HG02970 (cell line): Measurements from ENCODE around the gene CERS4.
"Not testable (repeated sequence)": the region's sequence is repeated elsewhere in the genome, so short reads cannot be mapped to it uniquely, and the experiment has no call there.

ENCODE experiments used
- ATAC-seq: cut with Tn5 transposase; IDR thresholded peaks from one replicate; pipeline ENCODE4 v1.9.1; 2021; ENCODE audit warnings: mild to moderate bottlenecking, moderate library complexity, moderate number of reproducible peaks; ENCODE audit not compliant: unreplicated experiment, low FRiP score

CERS4 gene

DNA sequence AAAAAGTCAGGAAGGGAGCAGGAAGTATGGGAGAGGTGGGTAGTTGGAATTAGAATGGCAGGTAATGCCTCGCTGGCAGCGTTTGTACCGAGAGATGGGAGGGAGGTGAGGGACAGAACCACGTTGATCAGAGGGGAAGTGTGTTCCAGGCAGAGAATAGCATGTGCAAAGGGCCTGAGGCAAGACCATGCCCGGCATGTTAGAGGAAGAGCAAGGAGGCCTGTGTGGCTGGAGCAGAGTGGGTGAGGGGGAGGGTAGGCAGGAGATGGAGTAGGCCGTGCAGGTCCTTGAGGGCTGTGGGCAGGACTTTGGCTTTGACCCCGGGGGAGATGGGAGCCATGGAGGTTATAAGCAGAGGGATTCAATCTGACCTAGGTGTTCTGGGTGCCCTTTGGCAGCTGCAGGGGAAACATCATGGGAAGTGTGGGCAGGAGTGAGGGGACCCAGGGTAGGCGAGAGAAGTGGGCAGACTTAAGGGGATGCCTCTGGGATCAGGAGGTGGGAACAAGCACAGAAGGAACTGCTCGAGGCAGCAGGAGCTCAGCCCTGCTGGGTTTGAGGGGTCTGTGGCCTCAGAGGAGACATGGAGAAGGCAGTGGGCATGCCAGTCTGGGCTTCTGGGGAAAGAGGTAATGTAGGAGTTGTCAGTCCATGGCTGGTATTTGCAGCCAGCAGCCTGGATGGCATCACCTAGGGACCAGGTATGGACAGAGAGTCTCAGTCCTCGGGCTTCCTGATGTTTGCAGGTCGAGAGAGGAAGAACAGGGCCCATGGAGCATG is 50.2 kb downstream of the CERS4 start:
- ATAC-seq = no peak

DNA sequence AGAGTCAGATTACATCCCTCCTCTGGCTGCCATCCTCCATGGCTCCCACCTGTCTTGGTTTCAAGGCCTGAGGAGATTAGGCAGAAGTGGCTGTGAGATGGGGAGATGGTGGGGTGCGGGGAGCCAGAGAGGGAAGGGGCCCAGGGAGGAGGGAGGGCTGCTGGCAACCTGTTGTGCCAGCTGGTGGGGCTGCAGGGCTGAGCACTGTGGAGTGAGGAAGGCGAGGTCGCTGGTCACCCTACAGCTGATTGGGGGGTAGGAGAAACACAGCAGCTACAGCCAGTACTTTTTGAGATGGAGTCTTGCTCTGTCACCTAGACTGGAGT is 50.7 kb downstream of the CERS4 start:
- no peak for ATAC-seq

DNA sequence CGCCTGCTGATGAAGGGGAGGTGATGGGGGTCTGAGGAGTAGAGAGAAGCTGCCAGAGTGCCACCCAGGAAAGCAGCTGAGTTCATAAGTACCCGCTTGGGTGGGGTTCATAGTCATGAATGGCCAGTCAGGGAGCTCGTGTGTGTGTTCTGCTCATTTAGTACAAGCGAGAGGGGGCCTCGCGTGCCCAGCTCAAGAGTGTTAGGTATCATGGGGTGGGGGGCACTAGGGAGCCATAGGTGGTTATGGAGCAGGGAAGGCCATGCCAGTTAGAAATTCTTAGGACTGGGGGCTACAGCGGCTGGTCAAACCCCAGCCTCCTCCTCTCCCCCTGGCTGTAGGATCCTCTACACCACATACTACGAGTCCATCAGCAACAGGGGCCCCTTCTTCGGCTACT is 52.2 kb downstream of the CERS4 start:
- no peak for ATAC-seq

DNA sequence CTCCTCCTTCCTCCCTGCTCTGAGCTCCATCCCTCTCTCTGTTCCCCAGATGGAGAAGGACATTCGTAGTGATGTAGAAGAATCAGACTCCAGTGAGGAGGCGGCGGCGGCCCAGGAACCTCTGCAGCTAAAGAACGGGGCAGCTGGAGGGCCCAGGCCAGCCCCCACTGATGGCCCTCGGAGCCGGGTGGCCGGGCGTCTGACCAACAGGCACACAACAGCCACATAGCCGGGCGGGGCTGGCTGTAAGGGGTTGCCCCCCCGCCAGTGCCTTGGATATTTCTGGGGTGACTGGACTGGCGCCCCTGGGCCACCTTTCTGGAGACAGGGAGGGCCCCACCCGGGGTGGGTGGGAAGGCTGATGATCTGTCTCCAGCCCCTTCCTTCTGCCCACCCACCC is 52.7 kb downstream of the CERS4 start:
- no peak for ATAC-seq

DNA sequence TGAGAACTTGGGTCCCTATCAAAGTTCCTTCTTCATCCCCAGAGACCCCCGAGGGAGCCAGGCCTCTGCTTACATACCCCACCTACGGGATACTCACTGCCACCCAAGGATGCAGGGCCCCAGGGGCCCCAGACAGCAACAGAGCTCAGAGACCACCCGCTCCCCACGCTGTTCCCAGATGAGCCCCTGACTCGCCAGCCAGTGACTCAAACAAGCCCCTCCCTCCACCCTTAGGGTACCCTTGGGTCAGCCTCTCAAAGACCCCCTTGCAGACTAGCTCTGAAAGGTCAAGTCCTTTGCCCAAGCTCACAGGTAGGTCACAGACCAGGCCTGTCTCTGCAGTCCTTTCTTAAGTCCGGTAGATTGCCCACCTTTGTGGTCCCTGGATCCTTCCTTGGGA is 53.3 kb downstream of the CERS4 start:
- ATAC-seq = no peak

DNA sequence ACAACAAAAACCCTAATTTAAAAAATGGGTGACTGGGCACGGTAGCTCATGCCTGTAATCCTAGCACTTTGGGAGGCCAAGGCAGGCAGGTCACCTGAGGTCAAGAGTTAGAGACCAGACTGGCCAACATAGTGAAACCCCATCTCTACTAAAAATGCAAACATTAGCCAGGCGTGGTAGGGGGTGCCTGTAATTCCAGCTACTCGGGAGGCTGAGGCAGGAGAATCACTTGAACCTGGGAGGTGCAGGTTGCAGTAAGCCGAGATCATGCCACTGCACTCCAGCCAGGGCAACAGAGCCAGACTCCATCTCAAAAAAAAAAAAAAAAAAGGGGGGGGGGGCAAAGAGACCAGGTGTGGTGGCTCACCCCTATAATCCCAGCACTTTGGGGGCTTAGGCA is 55.1 kb downstream of the CERS4 start:
- not testable (repeated sequence) for ATAC-seq

DNA sequence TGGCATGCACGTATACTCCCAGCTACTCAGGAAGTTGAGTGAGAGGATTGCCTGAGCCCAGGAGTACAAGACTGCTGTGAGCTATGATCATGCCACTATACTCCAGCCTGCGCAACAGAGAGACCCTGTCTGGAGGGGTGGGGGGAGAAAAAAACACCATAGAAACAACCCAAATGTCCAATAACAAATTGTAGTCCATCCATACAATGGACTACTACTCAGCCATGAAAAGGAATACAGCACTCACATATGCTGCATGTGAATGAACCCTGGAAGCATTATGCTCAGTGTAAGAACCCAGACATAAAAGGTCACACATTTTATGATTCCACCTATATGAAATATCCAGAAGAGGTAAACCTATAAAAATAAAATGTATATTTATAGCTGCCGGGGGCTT is 56.7 kb downstream of the CERS4 start:
- no peak for ATAC-seq

DNA sequence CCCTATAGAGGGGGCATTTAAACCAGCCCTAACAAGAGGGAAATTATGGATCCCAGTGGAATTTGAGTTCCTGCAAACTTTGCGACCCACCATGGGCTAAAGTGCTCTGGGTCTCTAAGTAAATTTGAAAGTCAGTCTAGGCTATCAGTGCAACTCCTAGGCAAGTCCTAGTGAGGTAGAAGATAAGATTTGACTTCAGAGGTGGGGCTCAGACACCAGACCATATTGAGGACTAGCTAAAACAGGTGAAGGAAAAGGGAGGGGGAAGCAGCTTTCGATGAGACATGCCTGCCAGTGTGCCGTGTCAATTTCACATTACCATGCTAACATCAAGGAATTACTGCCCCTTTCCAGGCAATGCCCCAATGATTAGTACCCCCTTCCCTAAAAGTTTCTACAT is 60.6 kb downstream of the CERS4 start:
- ATAC-seq = no peak

DNA sequence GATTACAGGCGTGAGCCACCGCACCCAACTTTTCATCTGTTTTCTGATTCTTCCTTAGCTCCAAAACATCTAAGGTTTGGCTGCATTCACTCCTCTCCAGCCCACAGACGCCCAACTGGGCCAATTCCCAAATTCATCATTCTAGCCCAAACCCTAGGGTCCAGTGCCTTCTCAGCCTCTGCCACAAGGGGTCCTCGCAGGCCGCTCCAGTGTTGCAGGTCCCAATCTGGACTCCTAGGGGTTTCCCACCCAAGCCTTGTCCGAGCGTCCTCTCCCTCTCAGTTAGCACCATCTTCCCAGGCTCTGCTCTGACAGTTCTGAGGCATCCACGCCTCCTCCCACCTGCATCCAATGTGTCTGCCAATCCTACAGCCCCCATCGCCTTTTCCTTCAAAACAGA is 67.3 kb downstream of the CERS4 start:
- not testable (repeated sequence) for ATAC-seq

DNA sequence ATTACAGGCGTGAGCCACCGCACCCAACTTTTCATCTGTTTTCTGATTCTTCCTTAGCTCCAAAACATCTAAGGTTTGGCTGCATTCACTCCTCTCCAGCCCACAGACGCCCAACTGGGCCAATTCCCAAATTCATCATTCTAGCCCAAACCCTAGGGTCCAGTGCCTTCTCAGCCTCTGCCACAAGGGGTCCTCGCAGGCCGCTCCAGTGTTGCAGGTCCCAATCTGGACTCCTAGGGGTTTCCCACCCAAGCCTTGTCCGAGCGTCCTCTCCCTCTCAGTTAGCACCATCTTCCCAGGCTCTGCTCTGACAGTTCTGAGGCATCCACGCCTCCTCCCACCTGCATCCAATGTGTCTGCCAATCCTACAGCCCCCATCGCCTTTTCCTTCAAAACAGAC is 82.2 kb downstream of the CERS4 start:
- not testable (repeated sequence) for ATAC-seq

DNA sequence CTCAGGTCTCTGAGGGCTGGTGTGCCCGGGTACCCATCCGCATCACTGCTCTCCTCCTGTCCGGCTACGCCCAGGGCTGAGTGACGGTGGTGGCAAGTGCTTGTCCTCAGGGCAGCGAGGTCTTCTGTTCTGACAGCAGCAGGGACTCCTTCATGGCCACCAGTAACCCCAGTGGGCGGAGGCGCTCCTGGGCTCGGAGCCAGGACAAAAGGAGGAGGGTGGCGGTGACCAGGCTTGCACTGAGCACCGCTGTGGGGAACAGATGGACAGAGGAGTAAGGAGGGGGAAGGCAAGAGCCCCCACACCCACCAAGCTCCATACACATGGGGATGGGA is 93.2 kb downstream of the CERS4 start:
- no peak for ATAC-seq

DNA sequence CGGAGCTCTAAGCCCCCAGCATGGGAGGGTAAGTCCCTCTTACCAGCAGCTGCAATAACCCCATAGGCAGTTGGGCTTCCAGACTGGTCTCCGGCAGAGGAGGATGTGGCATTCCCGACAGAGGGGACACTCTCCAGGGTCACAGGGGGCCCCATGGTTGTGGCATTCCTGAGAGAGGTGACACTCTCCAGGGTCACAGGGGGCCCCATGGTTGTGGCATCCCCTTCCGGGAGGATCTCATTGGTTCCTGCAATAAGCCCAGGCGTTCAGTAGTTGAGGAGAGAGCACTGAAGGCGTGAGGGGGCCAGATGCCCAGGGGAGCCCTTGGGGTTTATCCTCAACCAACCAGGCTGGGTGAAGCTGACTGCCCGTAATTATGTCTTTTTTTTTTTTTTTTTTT is 93.6 kb downstream of the CERS4 start:
- no peak for ATAC-seq

DNA sequence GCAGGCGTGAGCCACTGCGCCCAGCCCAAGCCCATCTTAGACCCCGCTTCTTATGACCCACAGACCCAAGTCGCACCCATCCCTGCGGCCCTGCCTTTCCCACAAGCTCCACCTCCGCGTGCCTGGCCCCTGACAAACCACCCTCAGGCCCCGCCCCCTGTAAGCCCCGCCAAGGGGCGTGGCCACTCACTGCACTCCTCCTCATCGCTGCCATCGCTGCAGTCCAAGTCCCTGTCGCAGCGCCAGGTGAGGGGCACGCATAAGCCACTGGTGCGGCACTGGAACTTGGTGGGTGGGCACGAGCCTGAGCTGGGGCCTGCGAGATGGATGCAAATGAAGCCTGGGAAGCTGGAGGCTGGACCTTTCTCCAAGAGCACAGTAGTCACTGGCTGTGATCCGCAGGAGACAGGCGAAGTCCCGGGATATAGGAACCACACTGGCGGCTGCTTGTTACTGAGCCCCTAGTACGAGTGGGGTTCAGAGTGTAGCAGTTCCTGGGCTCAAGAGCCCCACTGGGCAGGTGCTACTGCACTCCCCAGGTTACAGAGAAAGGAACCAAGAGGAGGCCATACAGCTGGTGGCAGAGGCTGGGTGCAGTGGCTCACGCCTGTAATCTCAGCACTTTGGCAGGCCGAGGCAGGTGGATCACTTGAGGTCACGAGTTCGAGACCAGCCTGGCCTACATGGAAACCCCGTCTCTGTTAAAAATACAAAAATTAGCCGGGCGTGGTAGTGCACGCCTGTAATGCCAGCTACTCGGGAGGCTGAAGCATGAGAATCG is 95.9 kb downstream of the CERS4 start:
- ATAC-seq = no peak

DNA sequence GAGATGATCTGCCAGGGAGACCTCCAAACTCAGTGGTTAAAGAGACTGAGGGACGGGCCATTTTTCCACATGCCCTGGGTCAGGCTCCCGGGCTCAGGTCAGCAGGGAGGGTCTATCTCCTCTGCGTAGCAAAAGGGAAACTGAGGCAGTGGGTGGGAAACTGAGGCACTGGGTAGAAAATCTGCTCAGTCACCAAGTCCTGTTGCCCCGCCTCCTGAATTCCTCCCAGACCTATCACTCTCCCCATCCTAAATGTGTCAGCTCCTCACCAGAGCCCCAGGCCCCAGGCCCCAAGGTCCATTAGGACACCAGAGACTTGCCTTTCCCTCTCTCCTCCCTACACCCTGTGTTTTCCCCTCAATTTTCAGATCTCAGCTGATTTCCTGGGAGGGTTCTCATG is 96.6 kb downstream of the CERS4 start:
- no peak for ATAC-seq

DNA sequence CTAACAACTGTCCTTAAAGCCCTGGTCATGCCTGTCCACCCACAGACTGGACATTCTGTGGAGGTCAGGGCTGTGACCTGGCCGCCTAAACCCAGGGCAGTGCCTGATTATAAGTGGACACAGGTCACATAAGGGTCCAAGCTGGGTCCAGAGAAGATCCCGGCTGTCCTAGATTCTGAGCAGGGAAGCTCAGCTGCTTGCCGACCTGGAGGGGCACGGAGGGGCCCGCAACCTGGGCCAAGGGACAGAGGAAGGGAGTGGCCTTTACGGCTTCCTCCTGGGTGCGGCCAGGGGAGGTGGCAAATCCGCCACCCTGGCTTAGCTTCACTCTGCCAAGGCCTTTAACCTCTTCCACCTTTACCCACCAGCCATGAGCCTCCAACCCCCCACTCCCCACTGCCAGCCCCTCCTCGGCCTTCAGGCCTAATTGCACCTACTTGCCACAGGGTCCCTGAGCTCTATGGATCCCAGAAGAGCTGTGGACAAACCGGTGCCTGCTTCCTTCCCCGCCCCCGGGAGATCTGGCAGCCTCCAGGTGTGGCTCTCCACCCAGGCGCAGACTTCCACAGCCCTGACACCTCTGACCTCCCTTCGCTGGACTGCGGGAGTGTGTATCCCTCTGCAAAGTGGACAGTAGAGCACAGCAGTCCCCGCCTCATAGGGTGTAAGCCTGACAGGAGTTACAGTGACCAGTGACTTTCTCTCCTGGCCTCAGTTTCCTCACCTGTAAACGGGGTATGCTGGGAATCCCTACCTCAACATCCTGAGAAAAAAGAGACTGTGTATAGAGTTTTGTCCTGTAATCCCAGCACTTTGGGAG is 97.3 kb downstream of the CERS4 start:
- no peak for ATAC-seq

DNA sequence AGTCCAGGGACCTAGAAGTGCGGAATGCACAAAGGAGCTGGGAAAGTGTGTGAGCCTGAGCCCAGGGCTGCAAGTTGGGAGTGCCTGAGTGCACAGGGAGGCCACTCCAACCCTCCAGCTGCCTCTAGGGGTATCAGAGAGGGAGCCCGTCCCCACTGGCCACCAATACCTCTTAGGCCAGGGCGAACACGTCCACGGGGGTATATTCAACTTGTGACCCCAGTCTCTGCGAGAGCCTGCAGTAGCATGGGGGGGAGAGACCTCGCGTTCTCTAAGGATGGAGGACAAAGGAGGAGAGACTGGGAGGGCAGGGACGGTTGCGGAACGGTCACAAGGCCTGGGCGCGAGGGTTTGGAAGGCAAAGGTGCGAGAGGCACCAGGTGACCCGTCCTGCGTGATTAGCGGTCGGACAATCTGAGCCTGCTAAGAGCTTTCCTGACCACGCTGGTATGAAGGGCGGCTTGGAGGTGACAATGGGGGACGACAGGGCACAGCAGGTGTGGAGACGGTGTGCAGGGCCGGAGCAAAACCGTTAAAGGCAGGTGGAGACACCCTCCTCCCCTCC is 98.3 kb downstream of the CERS4 start:
- no peak for ATAC-seq

DNA sequence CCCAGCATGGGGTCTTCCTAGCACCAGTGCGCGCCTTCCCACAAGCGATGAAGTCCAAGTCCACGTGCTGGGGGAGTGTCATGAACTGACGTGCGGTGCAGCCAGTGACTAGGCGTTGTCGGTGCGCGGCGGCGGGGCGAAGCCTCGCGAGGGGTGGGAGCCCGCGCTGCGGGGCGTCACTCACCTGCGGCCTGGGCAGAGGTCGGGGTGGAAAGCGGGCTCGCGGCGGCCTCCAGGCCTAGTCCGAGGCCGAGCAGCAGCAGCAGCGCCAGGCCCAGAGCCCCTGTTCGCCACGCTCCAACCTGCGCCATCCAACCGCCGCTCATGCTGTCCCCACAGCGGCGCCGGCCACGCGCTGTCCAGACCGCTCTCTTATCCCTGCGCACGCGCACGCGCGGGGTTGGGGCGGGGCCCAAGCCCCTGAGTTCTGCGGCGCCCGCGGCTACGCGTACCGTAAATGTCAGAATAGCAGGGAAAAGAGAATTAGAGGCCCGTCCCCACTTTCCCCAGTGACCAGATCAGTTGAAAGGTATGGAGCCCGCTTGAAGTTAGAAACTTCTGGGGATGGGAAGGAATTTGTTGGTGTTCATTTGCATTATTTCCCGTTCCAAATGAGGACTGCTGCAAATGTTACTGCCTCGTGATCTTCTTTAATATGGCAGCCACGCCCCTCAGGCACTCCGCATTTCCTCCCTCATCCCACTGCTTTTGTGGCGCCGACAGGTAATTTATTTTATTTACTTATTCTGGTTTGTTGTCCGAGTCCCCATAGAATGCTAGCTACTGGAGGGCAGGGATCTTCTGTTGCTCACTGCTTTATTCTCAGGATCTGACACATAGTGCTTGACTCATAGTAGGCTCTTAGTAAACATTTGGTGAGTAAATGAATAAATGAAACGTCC is 99.0 kb downstream of the CERS4 start, which contains the start of gene CD320:
Gene CD320 (minus strand): TSS at position 394 of the 902 bp plus-strand sequence. CDS start 68 bp downstream, at position 326.
- ATAC-seq = peak; percentile 71

DNA sequence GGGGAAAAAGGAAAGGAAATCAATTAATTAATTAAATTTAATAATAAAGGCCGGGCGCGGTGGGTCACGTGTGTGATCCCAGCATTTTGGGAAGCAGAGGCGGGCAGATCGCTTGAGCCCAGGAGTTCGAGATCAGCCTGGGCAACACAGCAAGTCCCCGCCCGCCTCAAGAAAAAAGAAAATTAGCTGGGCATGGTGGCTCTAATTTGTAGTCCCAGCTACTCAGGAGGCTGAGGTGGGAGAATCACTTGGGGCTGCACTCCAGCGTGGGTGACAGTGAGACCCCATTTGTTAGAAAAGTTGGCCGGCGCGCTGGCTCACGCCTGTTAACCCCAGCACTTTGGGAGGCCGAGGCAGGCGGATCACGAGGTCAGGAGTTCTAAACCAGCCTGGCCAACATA is 99.7 kb downstream of the CERS4 start:
- ATAC-seq = no peak

DNA sequence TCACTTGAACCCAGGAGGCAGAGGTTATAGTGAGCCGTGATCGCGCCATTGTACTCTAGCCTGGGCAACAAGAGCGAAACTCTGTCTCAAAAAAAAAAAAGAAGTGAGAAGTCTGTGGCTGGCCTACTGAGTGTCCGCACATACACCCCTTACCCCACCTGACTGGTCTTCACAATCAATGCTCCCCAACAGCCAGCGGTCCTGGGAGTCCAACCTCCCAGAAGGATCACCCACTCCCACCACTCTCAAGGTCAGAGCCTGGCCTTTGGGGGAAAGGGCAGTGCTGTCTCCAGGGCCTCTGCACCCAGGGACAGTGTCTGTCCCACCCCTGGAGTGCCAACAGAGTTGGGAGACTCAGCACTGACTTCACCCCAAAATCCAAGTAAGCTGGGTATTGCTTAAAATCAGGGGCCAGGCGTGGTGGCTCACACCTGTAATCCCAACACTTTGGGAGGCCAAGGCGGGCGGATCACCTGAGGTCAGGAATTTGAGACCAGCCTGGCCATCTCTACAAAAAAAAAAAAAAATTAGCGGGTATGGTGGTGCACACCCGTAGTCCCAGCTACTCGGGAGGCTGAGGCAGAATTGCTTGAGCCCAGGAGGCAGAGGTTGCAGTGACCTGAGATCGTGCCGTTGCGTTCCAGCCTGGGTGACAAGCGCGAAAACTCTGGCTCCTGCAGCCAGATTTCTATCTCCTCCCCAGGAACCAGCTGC is 101.3 kb downstream of the CERS4 start:
- ATAC-seq = no peak
